ENCODE data around the gene AKR1C2.
"Not testable (repeated sequence)": the region's sequence is repeated elsewhere in the genome, so short reads cannot be mapped to it uniquely, and the experiment has no call there.

AKR1C2 gene

DNA sequence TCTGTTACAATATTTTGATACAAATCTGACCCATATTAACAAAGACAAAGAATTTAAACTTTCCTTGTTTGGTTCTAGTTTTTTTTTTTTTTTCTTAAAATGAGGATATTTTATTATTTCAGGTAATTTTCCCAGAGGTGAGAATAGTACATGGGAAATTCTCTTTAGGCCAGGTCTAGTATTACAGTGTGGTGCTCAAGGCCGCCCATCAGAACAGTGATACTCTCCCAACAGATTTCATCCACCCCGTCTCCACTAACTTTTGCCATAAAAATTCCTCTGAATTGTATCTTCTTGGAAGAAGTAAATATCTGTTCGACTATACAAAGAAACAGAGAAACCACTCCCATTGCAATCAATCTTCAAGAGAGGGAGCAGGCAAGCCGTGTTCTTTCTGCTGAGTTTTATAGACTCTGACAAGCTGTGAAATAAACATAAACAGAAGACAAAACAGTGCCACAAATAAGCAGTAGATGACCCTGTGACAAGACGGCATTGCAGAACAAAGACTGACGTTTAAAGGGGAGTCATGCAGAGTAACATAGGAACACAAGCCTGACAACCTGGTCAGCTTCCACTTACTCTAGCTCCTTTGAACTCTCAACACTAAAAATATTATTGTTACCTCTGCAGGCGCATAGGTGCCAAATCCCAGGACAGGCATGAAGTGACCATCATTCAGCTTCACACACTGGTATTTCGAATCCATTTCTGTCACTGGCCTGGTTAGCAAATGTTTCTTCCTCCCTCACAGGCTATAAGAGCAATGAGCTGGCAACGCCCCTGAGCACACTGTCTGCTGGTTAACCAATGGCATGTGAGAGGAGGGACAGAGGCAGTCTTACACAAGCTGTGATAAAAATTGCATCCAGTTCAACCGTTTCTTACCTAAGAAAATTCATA is at the start of gene AKR1C2:
AKR1C2 (minus strand) TSS at position 731 of the 903 bp plus-strand sequence; CDS start at position 709, 22 bp downstream.
- not testable (repeated sequence) for DNase-seq

DNA sequence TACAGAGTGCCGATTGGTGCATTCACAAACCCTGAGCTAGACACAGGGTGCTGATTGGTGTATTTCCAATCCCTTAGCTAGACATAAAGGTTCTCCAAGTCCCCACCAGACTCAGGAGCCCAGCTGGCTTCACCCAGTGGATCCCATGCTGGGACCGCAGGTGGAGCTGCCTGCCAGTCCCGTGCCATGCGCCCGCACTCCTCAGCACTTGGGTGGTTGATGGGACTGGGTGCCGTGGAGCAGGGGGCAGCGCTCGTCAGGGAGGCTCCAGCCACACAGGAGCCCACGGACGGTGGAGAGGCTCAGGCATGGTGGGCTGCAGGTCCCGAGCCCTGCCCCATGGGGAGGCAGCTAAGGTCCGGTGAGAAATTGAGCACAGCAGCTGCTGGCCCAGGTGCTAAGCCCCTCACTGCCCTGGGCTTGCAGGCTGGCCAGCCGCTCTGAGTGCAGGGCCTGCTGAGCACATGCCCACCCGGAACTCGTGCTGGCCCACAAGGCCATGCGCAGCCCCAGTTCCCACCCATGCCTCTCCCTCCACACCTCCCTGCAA is 49.4 kb upstream of the AKR1C2 start:
- DNase-seq: not testable (repeated sequence)

DNA sequence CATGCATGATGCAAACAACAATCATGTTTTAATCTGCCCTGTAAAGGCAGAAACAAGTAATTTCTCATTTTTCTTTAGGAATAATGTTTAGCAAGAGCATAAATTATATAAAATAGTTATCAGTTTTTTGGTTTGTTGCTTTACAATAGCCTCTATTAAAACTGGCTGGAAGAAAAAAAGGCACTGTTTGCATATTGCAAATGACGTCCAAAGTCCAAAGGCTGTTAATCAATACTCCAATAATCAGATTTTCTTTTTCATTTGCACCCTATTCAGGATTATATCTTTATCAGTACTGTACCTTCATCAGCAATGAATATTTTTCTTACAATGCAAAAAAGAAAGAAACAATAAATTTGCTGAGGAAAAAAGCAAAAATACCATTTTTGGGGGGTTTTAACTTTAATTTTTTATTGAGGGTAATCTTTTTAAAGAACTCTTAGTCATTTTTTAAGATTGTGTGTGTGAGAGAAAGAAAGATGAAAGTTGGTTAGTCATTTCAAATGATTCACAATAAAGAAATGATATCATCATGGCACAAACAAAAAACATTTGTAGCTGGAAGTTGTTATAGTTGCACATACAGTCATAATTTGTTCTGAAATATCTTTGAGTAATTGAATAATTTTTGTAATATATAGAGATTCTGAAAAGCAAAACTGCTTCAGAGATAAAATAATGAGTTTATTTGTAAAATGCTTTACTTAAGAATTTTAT is 44.4 kb upstream of the AKR1C2 start:
- no peak for DNase-seq

DNA sequence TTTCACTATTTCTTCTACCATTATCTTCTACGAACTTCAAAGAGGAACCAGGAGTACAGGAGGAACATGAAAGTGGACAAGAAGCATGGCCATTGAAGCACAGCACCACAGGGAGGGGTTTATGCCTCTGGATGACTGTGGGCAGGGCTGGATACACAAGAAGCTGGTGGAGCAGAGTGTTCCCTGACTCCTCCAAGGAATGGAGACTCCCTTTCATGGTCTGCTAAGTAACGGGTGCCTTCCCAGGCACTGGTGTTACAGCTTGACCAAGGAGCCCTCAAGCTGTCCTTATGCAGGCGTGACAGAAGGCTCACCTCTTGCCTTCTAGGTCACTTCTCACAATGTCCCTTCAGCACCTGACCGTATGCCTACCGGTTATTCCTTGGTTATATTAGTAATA is 43.4 kb upstream of the AKR1C2 start:
- not testable (repeated sequence) for DNase-seq

DNA sequence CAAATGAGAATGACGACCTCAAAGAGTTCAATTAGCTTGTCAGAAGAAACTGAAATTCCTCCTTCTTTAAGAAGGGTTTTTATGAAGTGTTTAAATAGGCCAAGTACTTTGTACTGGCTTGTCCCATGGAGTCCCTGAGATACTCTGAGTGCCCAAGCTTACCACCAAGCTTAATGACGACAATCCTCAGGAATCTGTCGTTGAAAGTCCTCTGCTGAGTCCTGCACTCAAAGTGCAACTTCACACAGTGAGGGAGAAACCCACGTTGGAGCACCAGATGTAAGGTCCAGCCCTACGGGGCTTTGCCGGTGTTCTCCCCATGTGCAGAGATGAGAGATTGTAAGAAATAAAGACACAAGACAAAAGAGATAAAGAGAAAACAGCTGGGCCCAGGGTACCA is 42.8 kb upstream of the AKR1C2 start:
- no peak for DNase-seq

DNA sequence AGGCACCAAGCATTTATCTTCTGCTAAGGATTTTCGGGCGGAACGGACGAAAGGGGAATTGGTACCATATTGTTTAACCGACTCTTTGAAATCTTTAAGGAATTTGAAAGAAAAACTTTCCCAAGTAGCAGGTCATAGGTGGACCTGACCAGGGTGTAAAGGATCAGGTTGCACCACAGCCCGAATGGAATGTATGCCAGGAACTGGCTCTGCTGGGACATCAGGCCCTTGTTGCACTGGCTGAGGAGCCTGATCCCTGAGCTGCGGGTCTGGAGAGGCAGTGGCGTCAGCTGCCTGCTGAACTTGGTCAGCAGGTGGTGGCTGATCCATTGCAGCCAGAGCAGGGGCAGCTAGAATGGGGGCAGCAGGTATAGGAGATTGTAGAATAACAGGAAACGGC is 41.4 kb upstream of the AKR1C2 start:
- DNase-seq: no peak

DNA sequence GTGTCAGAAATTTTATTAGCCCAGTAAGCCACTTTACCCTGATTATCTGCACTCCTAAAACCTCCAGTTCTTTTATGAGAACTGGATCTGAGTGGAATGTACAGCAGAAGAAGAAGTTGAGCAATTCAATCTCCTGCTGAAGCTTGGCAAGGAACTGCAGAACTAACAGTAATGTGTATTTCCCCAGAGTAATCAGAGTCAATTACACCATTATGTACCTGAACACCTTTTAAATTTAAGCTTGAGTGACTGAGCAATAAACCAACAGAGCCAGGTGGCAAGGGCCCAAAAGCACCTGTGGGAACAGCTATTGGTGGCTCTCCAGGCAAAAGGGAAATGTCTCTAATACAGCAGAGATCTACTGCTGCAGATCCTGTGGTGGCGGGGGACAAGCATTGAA is 40.1 kb upstream of the AKR1C2 start:
- no peak for DNase-seq

DNA sequence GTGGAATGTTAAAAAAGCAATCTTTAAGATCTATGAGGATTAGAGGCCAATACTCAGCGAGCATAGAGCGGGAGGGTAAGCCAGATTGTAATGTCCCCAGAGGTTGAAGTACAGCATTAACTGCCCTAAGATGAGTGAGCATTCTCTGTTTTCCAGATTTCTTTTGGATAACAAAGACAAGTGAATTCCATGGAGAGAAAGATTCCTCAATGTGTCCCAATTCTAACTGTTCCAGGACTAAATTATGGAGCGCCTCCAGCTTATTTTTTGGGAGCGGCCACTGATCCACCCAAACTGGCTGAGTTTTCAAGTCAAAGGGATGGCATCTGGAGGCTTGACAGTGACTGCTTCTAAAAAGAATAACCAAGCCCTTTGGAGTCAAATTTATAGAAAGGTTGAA is 39.3 kb upstream of the AKR1C2 start:
- no peak for DNase-seq

DNA sequence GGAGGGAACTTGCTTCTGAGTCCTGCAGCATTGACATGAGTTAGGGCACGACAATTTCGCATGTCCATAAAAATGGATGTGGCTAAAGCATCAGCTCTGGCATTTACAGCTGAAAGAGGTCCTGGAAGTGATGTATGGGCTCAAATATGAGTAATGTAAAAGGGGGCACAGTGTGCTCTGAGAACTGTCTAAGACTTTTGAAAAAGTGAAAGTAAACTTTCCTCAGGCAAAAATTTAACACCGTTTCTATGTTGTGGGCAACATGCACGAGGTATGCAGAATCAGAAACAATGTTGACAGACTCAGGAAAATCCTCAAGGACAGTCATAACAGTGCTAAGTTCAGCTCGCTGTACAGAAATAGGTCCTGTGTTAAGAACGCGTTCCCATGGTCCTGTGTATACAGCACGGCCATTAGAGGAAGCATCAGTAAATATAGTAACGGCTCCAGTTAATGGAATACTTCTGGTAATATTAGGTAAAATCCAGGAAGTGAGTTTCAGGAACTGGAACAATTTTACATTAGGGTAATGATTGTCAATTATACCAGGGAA is 37.9 kb upstream of the AKR1C2 start:
- DNase-seq: no peak

DNA sequence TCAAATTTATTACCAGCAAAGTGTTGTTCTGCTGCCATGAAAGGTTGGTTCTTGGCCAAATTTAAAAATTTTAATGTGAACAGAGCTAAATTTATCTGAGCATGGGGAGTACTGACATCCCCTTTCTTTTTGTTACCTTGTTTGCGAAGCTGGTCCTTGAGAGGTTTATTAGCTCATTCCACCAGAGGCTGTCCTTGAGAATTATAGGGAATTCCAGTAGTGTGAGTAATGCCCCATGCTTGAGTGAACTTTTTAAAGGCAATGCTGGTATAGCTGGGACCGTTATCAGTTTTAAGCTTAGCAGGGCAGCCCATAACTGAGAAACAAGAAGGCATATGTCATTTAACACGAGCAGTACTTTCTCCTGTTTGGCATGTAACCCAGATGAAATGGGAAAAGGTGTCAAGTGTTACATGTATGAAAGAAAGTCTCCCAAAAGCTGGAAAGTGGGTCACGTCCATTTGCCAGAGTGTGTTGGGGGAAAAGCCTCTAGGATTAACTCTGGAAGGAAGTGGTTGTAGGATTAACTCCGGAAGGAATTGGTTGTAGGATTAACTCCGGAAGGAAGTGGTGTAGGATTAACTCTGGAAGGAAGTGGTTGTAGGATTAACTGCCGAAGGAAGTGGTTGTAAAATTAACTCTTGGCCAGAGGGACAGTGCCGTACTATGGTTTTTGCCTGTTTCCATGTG is 37.3 kb upstream of the AKR1C2 start:
- no peak for DNase-seq

DNA sequence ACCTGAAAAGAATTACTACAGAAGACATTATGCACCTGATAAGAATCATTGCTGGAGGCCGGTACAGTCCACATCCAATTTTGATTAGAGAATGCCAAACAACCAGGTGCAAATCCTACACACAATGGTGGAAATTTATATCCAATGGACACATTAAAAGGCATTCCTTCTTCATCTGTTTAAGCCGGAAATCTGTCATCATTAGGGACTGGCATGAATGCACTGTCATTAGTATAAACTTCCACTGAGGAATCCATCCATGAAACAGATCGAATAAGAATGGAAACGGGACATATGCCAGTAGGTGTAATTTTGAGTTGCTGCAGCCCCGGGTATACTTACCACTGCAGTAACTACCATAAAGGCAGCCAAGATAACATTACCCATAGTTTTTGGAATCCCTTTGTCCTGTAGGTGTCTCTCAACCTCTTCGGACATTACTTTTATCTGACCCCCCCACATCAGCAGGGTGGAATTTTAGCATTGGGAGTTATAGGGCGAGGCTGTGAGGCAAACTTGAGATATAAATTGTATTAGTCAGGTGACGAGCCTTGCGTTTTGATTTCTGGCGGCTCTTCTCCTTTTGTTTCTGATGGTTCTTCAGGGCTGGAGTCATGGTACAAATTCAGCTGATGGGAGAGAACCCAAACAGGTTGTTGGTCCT is 36.5 kb upstream of the AKR1C2 start:
- DNase-seq: no peak

DNA sequence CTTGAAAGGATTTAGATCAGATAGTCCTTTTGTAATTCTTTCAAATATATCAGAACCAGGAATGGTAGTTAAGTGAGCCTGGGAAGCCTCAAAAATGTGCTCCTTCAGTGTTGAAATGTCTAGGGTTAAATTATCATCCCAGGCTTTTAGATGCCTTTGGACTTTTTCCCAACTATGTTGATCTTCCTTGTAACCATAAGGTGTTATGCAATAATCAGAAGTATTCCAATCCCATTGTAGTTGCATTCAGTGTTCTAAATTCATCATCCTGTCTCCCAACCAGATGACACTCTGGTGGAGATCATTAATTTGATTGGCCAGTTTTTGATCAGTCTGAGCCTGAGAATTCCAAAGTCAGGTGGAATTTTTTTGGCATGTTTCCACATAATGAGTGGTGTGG is 35.1 kb upstream of the AKR1C2 start:
- no peak for DNase-seq

DNA sequence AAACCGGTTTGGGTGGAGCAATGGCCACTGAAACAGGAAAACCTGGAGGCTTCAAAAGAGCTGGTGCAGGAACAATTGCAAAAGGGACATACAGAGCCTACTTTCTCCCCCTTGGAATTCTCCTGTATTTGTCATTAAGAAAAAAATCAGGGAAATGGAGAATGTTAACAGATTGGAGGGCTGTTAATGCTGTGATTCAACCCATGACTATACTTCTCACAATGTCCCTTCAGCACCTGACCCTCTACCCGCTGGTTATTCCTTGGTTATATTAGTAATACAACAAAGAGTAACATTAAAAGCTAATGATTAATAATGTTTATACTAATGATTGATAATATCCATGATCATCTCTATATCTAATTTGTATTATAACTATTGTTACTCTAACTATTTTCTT is 34.4 kb upstream of the AKR1C2 start:
- DNase-seq: no peak

DNA sequence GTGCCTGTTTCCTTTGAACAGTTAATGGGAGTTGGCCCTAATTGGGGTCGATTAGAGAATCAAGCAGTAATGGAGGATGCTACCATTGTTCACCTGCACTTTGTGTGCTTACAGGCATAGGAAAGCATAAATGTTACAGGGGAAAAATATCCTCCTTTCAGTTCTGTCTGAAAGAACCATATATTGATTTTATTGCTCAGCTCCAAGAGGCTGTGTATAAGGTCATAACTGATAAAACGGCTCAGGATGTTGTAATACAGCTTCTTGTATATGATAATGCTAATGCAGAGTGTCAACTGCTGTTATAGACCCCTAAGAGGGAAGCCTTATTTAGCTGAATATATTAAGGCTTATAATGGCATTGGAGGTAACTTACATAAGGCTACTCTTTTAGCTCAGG is 32.9 kb upstream of the AKR1C2 start:
- DNase-seq: no peak

DNA sequence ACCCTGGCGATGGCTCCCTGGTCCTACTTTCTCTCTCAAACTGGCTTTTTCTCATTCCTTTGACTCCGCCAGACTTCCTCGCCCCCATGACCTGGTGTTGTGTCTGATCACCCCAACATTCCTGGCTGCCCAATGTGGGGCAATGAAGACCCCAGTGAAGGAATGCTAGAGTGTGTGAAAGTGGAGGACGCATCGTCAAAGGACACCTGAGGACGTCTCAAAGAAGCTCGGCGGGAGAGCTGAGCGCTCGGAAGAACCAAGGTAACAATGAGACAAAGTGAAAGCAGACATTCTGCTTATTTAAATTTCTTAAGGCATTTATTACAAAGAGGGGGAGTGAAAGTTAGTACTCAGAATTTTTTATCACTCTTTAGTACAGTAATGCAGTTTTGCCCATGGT is 31.7 kb upstream of the AKR1C2 start:
- no peak for DNase-seq

DNA sequence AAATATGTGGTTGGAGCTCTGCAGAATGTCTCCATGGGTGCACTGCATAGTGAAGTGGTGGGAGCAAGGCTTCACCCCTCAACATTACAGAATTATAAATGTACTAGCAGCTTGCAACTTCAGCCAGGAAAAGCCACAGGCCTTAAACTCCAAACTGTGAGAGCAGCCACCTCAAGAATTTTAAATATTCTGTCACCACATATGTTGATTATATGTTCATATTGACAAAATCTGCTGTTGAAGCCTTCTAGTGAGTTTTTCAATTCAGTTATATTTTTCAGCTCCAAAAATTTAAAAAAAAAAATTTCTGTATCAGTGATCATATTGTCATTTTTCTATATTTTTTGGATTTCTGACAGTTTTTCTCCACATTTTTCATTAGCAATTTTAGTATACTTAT is 30.9 kb upstream of the AKR1C2 start:
- DNase-seq: no peak

DNA sequence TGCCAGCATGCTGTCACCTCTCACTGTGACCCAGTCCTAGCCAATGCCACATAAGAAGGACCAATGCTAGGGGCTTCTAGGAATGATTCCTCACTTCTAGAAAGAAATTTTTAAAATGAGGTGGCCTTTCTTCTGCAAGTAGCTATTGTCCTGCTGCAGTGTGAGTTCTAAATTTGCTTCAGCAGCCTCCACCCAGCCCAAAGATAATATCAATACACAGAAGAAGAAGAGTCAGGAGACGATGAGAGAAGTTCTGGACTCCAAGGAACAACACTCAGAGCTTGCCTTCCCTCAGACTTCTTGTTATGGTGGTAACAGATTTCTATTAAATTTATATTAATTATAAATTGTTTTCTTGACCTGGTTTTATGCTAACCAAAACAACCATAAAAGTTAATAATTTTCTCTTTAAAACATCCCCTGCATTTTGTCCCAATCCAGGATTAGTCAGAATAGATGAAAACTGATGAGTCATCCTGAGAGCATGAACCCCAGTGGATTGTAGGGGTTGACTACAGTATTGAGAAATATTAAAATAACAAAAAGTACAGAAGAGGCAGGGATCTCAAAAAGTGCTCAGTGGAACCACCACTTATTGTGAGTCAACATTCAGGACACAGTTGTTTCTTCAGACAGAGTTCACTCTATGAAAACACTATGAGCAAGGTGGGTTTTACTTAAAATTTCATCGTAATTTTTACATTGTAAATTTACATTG is 29.6 kb upstream of the AKR1C2 start:
- DNase-seq: no peak

DNA sequence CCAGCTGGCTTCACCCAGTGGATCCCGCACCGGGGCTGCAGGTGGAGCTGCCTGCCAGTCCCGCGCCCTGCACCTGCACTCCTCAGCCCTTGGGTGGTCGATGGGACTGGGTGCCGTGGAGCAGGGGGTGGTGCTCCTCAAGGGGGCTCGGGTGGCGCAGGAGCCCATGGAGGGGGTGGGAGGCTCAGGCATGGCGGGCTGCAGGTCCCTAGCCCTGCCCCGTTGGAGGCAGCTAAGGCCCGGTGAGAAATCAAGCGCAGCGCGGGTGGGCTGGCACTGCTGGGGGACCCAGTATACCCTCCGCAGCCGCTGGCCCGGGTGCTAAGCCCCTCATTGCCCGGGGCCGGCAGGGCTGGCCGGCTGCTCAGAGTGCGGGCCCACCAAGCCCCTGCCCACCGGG is 28.8 kb upstream of the AKR1C2 start:
- DNase-seq: not testable (repeated sequence)

DNA sequence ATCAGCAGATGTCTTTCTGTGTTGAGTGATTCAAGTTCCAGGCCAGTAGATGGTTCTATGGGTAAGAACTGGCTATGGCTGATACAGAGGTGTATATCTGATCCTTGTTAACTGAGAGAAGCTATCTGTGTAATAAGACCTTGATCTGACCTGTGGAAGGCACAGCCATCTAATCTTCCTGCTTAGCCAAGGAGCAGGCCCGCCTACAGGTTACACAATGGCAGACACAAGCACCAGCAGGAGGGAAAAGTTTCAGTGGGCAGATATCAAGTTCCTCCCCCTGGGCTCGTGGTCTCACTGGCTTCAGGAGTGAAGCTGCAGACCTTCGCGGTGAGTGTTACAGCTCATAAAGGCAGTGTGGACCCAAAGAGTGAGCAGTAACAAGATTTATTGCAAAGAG is 27.9 kb upstream of the AKR1C2 start:
- DNase-seq: not testable (repeated sequence)

DNA sequence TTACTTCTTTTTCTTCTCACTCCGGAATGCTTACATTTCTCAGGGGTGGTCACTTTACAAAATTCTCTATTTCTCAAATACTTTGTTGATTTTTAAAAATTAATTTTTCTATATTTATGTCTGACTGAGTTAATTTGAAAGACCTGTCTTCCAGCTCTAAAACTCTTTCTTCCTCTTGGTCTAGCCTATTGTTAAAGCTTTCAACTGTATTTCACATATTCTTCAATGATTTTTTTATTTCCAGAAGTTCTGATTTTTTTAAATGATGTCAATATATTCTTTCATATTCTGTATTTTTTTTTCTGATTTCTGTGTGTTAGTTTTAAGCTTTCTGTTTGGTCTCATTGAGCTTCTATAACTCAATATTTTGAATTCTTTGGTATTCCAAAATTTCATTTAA is 27.3 kb upstream of the AKR1C2 start:
- DNase-seq: no peak

DNA sequence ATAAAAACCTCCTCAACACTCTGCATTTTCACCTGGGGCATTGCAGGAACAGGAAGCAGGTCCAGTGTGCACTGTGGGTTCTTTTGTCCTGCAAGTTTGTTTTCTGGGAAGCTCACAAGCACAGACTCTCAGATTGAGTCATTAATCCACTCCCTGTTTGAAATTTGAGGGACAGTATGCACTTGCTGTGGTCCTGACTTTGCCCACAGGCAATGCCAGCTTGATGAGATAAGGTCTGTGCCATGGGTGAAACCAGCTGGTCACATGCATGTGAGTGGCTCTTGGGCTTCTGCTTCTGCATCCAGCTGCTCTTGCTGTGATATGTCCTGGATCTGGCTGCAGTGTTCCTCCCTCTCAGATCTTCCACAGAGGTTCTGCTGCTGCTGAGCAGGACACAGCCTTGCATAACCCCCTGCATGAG is 21.8 kb upstream of the AKR1C2 start:
- not testable (repeated sequence) for DNase-seq
